SK-N-SH treated with all-trans-retinoic acid at 6 μM for 48 hours (cell line): ENCODE results near the gene SPTSSB.

ENCODE experiments used
- ATAC-seq: fragments of 200-7000 bp; cut with Tn5 transposase; 3 replicates; pipeline ENCODE4 v1.9.1; 2020; ENCODE audit warnings: mild to moderate bottlenecking, moderate library complexity
- ARNTL ChIP-seq: fragments of 450-650 bp; formaldehyde crosslinking; IDR thresholded peaks from 2 replicates; pipeline ENCODE4 v1.5.0; 2020; ENCODE audit warnings: low read depth, mild to moderate bottlenecking, moderate library complexity, borderline replicate concordance
- CSDC2 ChIP-seq: fragments of 250-450 bp; sonication (Bioruptor Pico); IDR thresholded peaks from 2 replicates; pipeline ENCODE4 v1.5.0; 2020; ENCODE audit warnings: mild to moderate bottlenecking, moderate library complexity
- CSRNP3 ChIP-seq: fragments of 250-450 bp; sonication (Bioruptor Pico); IDR thresholded peaks from 2 replicates; pipeline ENCODE4 v1.5.1; 2021; ENCODE audit warnings: mild to moderate bottlenecking, moderate library complexity
- GLIS3 ChIP-seq: fragments of 250-450 bp; sonication (Bioruptor Pico); IDR thresholded peaks from 2 replicates; pipeline ENCODE4 v1.5.0; 2020; ENCODE audit warnings: mild to moderate bottlenecking, moderate library complexity
- ISL1 ChIP-seq: fragments of 250-450 bp; sonication (Bioruptor Pico); IDR thresholded peaks from 2 replicates; pipeline ENCODE4 v2.1.2; 2022; ENCODE audit warnings: mild to moderate bottlenecking, moderate library complexity
- POU6F1 ChIP-seq: fragments of 250-450 bp; sonication (Bioruptor Pico); IDR thresholded peaks from 2 replicates; pipeline ENCODE4 v1.8.0; 2021; ENCODE audit warnings: low read depth, mild to moderate bottlenecking, moderate library complexity, borderline replicate concordance
- SNAI2 ChIP-seq: fragments of 250-450 bp; sonication (Bioruptor Pico); IDR thresholded peaks from 2 replicates; pipeline ENCODE4 v1.5.0; 2020; ENCODE audit warnings: mild to moderate bottlenecking, moderate library complexity
- TCF4 ChIP-seq: fragments of 250-450 bp; sonication (Bioruptor Pico); IDR thresholded peaks from 2 replicates; pipeline ENCODE4 v1.8.0; 2021; ENCODE audit warnings: mild to moderate bottlenecking, moderate library complexity, borderline replicate concordance
- TSHZ2 ChIP-seq: fragments of 250-450 bp; sonication (Bioruptor Pico); IDR thresholded peaks from 2 replicates; pipeline ENCODE4 v1.5.0; 2020; ENCODE audit warnings: mild to moderate bottlenecking, moderate library complexity
- ZC3H10 ChIP-seq: fragments of 250-450 bp; sonication (Bioruptor Pico); IDR thresholded peaks from 2 replicates; pipeline ENCODE4 v1.5.1; 2021; ENCODE audit warnings: mild to moderate bottlenecking, moderate library complexity
- ZFP3 ChIP-seq: fragments of 250-450 bp; sonication (Bioruptor Pico); IDR thresholded peaks from 2 replicates; pipeline ENCODE4 v1.5.0; 2020; ENCODE audit warnings: mild to moderate bottlenecking, moderate library complexity
- ZFP30 ChIP-seq: fragments of 450-650 bp; formaldehyde crosslinking; IDR thresholded peaks from 2 replicates; pipeline ENCODE4 v1.5.0; 2022; ENCODE audit warnings: mild to moderate bottlenecking, moderate library complexity
- ZNF565 ChIP-seq: fragments of 450-650 bp; formaldehyde crosslinking; conservative IDR thresholded peaks from 2 replicates; pipeline ENCODE4 v1.5.0; 2020; ENCODE audit warnings: low read depth, mild to moderate bottlenecking, moderate library complexity
- ZNF70 ChIP-seq: fragments of 450-650 bp; formaldehyde crosslinking; IDR thresholded peaks from 2 replicates; pipeline ENCODE4 v1.5.0; 2020; ENCODE audit warnings: mild to moderate bottlenecking, moderate library complexity

The SPTSSB gene

GRCh38 chr3:161295325-161295724 lies 76.0 kb downstream of the SPTSSB start:
- ATAC-seq, result no peak
- TF ChIP-seq ZC3H10 (CRISPR knock-in tag) (no peak), CSDC2 (CRISPR knock-in tag) (no peak), ZFP30 (no peak), ARNTL (CRISPR knock-in tag) (no peak), TCF4 (CRISPR knock-in tag) (no peak), POU6F1 (CRISPR knock-in tag) (no peak), GLIS3 (no peak), SNAI2 (CRISPR knock-in tag) (no peak), ISL1 (CRISPR knock-in tag) (no peak), CSRNP3 (CRISPR knock-in tag) (no peak), ZNF70 (CRISPR knock-in tag) (no peak), TSHZ2 (CRISPR knock-in tag) (no peak), ZNF565 (CRISPR knock-in tag) (no peak), ZFP3 (no peak)
- TF ChIP-seq, all 23 proteins: peak for 0
